Right lobe of liver (tissue), 4 donors: ENCODE data around the gene SH3RF1.

Experiments
- POLR2A ChIP-seq: fragments of 450-650 bp; IDR thresholded peaks from one replicate; pipeline ENCODE4 v1.6.1; 2017; ENCODE audit warnings: antibody characterized with exemption, mild to moderate bottlenecking
- TF ChIP-seq, protein P1 (sequence below), 4 donors: fragments of 200-600 bp in 3 of 4; fragments of 450-650 bp in 1 of 4; IDR thresholded peaks; one replicate each; pipeline versions ENCODE4 v1.5.1 to v1.8.0; 2016 to 2022; ENCODE audit warnings: antibody characterized with exemption in 4 of 4, mild to moderate bottlenecking in 2 of 4
- donor health status: DM: no; HTN: no; CAD: no.
- donor health status: DM: no; HTN: no; CAD: no.
- donor health status: DM: no; HTN: yes; CAD: no.

DNA sequence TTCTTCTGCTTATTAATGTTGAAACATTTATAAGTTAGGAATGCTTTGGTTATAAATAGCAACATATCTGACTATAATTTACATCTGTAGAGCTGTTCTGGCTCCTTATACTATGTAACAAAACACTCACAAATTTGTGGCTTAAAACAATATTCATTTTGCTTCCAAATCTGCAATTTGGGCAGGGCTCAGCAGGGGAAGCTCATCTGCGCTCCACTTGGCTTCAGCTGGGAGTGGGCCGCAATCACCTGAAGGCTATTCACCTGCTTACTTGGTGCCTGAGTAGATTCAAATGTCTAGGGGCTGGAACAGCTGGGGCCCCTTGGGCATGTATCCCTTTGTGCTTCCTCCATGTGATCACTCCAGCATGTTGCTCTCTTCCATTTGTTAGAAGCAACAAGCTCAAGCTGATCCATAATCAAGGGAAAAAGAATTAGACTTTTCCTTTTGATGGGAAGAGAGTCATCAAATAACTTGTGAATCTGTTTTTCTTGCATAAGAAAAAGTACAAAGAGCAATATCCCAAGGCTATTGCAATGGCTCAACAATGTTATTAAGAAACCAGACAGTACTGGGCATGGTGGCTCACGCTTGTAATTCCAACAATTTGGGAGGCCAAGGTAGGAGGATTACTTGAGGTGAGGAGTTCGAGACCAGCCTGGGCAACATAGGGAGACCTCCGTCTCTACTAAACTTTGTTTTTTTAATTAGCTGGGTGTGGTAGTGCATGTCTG lies 225.9 kb downstream of the SH3RF1 start:
- TF ChIP-seq, protein P1, sequence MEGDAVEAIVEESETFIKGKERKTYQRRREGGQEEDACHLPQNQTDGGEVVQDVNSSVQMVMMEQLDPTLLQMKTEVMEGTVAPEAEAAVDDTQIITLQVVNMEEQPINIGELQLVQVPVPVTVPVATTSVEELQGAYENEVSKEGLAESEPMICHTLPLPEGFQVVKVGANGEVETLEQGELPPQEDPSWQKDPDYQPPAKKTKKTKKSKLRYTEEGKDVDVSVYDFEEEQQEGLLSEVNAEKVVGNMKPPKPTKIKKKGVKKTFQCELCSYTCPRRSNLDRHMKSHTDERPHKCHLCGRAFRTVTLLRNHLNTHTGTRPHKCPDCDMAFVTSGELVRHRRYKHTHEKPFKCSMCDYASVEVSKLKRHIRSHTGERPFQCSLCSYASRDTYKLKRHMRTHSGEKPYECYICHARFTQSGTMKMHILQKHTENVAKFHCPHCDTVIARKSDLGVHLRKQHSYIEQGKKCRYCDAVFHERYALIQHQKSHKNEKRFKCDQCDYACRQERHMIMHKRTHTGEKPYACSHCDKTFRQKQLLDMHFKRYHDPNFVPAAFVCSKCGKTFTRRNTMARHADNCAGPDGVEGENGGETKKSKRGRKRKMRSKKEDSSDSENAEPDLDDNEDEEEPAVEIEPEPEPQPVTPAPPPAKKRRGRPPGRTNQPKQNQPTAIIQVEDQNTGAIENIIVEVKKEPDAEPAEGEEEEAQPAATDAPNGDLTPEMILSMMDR (IDR thresholded peaks at IDR 0.05) = no peak
- no peak for TF ChIP-seq POLR2A
